ENCODE measurements around the gene DGKG.

DGKG gene

DNA sequence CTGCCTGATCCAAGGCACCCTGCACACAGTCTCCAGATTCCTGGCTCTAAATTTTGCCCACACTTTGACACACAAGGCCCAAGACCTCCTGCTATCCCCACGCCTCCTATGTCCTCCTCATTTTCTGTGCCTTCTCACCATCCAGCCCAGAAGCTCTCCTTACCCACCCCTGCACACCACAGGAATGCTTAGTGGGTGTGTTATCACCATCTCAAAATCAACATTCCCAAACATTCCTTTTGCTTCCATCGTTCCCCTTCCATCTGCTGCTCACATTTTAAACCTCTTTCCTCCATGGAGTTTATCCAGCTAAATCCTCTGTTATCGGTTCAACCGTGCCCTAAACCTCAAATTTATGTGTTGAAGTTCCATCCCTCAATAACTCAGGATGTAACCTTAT, 43.9 kb downstream of the DGKG start:
- DNase-seq (ENCODE audit: low read depth): no peak

GRCh38 chr3:186317478-186317877, 44.6 kb downstream of the DGKG start:
- DNase-seq (ENCODE audit: low read depth): no peak

DNA sequence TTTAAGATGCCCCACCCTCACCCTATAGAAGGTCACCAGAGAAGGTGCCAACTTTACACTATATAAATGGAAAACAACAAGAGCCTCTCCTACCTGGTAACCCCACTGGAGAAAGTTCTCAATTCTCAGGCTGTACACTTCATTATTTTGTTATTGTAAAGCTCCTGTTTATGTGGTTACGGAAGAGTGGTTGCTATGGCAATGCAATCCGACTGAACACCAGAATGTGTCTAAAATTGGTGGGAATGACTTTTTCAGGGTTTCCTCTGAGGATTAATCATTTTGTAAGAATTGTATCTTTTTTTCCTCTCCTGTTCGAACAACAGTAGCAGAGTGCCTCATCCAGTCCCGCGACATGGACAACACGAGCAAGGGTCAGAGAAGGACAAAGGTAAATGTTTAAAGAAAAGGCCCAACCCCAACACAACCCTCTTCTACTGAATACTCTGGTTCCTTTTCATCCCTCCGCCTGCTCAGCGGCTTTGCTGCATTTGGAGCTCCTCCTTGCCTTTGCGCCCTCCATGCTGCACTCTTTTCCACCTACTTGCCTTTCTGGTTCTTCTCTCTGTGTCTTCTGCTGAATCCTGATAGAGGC, 45.3 kb downstream of the DGKG start:
- no peak for DNase-seq (ENCODE audit: low read depth)

- DNase-seq (ENCODE audit: low read depth): no peak
Measured at GRCh38 chr3:186315581-186316354, 46.3 kb downstream of the DGKG start.

DNA sequence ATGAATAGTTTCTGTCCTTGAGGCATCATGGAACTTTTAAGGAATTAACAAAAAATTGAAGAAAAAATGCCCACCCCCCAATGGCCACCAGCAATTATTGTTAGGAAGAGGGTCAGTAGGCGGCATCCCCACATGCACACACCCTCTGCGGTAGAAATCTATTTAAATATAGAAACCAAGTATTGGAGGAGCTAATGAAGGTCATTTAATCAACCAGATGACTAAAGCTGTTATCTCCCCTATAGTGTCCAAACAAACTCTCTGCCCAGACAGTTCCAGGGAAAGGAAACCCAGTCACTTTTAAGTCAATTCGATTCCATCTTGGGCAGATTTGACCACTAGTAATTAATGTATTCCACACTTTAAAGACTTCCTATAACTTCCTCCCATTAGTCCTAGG, 47.1 kb downstream of the DGKG start:
- DNase-seq (ENCODE audit: low read depth): no peak

DNA sequence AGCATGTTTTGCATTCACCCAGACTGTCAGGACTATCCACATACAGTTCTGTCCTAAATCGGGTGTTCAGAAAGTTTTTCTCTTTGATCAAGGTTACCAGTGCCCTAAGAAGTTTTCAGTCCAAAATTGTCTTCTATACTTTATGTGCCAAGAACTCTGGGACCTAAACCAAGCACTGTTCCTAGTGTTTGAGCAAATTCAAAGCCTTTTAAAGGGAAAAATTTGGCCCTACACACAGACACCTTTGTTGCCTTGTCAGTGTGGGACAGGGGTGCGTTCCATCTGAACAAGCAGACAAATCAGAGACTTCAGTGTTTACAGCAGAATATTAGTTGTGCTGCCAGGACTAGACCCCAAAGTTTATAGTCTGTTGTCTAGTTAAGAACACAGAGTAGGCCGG, 50.6 kb downstream of the DGKG start:
- no peak for DNase-seq (ENCODE audit: low read depth)

DNA sequence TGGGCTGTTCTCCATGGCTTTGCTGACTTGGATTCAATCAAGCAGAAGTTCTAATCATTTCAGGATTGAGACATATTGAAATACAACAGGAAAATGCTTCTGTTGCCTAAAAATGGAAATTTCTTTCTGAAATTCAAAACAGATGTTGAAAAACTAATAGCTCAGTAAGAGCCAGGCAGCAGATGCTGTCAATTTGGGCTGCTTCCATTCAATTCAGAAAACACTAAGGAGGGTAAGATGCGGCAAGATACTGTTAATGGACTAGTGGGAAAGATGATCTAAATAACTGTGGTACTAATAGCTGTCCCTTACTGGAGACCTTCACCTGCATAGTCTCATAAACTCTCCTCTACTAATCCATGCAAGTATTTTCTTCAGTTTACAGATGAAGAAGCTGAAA, 53.5 kb downstream of the DGKG start:
- DNase-seq (ENCODE audit: low read depth): no peak

GRCh38 chr3:186307594-186308221, 54.3 kb downstream of the DGKG start:
- no peak for DNase-seq (ENCODE audit: low read depth)

GRCh38 chr3:186305286-186305685, 56.7 kb downstream of the DGKG start:
- no peak for DNase-seq (ENCODE audit: low read depth)

GRCh38 chr3:186303965-186304364, 58.1 kb downstream of the DGKG start:
- no peak for DNase-seq (ENCODE audit: low read depth)

- no peak for DNase-seq (ENCODE audit: low read depth)
Measured at GRCh38 chr3:186299327-186299726, 62.7 kb downstream of the DGKG start.

DNA sequence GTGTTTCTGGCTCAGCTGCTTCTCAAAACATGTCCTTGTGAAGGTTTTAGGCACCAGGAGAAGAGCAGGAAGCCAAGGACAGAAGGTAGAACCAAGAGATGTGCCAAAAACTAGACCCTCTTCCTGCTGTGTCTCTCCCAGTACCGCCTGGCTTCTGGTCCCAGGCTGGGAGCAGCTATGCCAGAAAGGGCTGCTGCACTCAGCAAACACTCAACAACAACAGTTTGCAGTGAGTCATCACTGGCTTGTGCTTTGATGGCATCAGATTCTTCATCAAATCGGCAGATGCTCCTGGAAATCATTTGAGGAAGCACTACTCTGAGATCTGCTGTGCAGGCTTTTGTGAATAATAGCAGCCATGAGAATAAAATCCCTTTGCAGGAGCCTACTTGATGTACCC, 63.2 kb downstream of the DGKG start:
- DNase-seq (ENCODE audit: low read depth): no peak

- DNase-seq (ENCODE audit: low read depth): no peak
Measured at GRCh38 chr3:186290796-186291195, 71.2 kb downstream of the DGKG start.

GRCh38 chr3:186287711-186288110, 74.3 kb downstream of the DGKG start:
- DNase-seq (ENCODE audit: low read depth): no peak

DNA sequence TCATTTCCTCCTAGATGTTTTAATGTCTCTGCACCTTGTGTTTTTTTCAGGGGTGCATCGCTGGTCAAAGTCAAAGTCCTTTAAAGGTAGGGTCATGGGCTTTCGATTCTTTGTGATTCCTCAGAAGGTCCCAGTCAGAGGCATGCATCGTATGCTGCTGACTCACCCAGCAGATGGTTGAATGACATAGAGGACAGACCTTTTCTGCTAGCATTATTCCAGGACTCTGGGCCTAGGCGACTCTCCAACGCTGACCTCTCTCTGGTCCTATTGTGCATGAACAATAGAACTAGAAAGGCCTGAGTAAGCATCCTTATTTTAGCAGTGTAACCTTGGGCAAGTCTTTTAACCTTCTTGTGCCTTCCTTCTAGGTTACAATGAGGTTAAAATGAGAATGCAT, 75.9 kb downstream of the DGKG start:
- DNase-seq (ENCODE audit: low read depth): no peak

DNA sequence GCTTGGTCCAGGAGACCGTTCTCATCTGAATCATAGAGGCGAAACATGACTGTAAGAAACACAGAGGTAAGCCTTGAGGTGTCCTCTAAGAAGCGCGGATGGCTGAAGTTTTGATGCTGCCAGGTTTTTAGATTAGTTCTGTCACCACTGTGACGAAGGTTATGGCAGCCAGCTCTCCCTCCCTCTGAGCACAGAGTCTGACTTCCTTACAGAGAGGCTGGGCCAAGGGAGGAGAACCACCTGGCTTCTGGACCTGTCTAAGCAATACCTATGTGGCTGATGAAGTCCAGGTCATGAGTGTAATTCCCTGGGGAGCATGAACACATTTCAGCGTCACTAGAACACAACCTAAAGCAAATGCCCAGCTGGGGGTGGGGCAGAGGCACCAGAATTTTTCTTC, 77.4 kb downstream of the DGKG start:
- DNase-seq (ENCODE audit: low read depth): no peak

GRCh38 chr3:186284349-186284652, 77.7 kb downstream of the DGKG start:
- no peak for DNase-seq (ENCODE audit: low read depth)

DNA sequence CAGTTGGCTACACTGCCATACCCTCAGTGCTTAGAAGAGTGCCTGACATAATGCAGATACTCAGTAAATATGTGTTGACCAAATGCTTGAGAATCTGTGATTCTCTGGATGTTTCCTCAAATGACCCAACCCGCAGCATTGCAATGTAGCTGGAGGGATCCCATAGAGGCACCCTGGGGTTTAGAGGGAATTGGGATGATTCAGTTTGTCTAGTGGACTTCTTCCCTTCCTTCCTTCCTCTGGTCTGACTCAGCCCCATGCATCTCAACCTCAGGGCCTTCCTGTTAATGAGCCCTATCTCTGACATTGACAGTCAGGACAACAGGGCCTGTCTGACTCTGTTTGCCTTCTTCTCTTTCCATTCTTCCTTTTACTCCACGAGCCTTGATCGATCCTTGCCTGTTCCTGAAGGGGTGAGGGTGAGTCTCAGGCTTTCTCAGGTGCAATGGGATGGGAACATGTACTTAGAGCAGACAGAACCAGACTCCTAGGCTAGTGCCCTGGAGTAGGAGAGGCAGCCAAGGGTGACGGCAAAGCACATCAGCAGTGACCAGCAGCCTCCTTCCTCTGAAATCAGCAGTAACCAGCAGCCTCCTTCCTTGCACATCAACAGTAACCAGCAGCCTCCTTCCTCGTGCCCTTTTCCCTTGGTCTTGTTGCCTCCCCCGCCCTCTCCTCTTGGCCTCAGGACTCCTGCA, 78.2 kb downstream of the DGKG start:
- no peak for DNase-seq (ENCODE audit: low read depth)

DNA sequence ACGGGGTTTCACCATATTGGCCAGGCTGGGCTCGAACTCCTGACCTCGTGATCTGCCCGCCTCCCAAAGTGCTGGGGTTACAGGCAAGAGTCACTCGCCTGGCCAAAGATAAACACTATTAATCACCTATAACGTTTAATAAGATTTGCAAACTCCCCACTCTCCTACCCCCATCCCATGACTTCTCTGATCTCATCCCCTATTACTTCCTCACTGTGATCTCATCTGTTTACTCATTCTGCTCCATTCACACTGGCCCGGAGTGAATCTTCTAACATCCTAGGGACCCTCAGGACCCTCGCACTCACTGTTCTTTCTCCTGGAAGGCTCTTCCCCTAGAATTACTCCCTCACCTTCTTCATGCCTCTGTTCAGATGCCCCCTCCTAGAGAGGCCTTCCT, 78.9 kb downstream of the DGKG start:
- no peak for DNase-seq (ENCODE audit: low read depth)

GRCh38 chr3:186281176-186281575, 80.9 kb downstream of the DGKG start:
- no peak for DNase-seq (ENCODE audit: low read depth)

- no peak for DNase-seq (ENCODE audit: low read depth)
Measured at GRCh38 chr3:186280737-186281136, 81.3 kb downstream of the DGKG start.

- no peak for DNase-seq (ENCODE audit: low read depth)
Measured at GRCh38 chr3:186277268-186277909, 84.6 kb downstream of the DGKG start.

DNA sequence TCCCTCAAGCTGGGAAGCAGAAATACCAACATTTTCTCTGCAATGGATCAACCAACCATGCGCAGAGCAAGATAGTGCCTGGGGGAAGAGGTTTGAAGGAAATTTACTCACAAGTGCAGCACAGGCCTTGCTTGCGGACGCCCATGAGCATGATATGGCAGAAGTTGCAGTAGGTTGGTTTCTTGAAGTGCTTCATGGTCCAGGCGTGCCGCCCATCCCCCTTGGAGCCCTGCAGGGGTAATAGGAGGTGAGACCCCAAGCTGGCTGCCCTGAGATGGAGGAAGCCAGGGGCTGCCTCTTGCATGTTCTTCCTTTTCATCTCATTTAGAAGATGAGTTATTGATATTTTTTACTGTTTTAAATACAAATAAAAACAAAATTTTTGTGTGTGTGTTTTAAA, 86.6 kb downstream of the DGKG start:
- no peak for DNase-seq (ENCODE audit: low read depth)

Measured in activated T-cell treated with anti-CD3 and anti-CD28 coated beads for 1 hour (primary cell).